ENCODE measurements around the gene TAOK1.

- TF ChIP-seq CTCF (IDR thresholded peaks at IDR 0.05; ENCODE audit: low read depth, low read length, poor library complexity, severe bottlenecking) (no peak), EZH2phosphoT487 (IDR thresholded peaks at IDR 0.05; ENCODE audit: borderline replicate concordance, low read length) (no peak)
Observed at GRCh38 chr17:29469276-29469675, 79.1 kb downstream of the TAOK1 start.
